ENCODE data around the gene SMC1A. TPM values are rescaled to one million over a fixed set of nuclear protein-coding genes. Genes with fewer than 3 reads are reported as not detected.
A peak's percentile ranks its signal among the peaks of the same experiment; 100 is the strongest.

SMC1A gene
- total RNA-seq, 1 experiment from 2014 or later, result 100 TPM

GRCh38 chrX:53332204-53332603, 90.2 kb downstream of the SMC1A start:
- H2BK20ac ChIP-seq (ENCODE audit: low read depth, low read length, poor library complexity, severe bottlenecking), result no peak overlapping the region
- H3K9ac ChIP-seq (ENCODE audit: extremely low read depth, insufficient read length, low read length), result no peak overlapping the region
- H3K23ac ChIP-seq (ENCODE audit: insufficient read length, low read depth, low read length), result no peak overlapping the region
- Mint-ChIP-seq H3K27me3 (ENCODE audit: low read depth) (peaks cover 6% of the 10 kb centered on the region), H3K9me3 (peaks cover 72 to 76% of the 10 kb centered on the region in 2 experiments), H3K4me1 (peaks cover 0 to 15% of the 10 kb centered on the region in 2 experiments; a peak in 3 of 4 replicates), H3K4me3 (no peak overlapping the region), H3K27ac (no peak overlapping the region), H3K36me3 (ENCODE audit: insufficient read depth in 1 of 3, low read depth in 3 of 3) (peaks cover 0 to 2% (median 0%) of the 10 kb centered on the region in 3 experiments; a peak in 2 of 7 replicates)
- no peak overlapping the region for H3K27ac ChIP-seq (ENCODE audit: insufficient read length, low read depth, low read length)
- H4K91ac ChIP-seq (ENCODE audit: insufficient read length, low read depth, low read length), result no peak overlapping the region
- no peaks in the 10 kb centered on the region for H3K4me1 ChIP-seq (ENCODE audit: insufficient read depth, low read length)
- no CpG with 5 or more reads among the region's 5 CpGs for WGBS (ENCODE audit: extremely low coverage, insufficient read length, low lambda C conversion rate)
- no peak overlapping the region for H2BK12ac ChIP-seq (ENCODE audit: insufficient read length, low read depth, low read length)
- H2AFZ ChIP-seq (ENCODE audit: low read length), result no peak overlapping the region
- H3K4ac ChIP-seq (ENCODE audit: low read depth, low read length), result no peak overlapping the region
- no peaks in the 10 kb centered on the region for H3K27me3 ChIP-seq (ENCODE audit: insufficient read depth, low read length)
- no peaks in the 10 kb centered on the region for H3K79me1 ChIP-seq (ENCODE audit: insufficient read depth, low read depth, low read length, poor library complexity, severe bottlenecking)
- H4K20me1 ChIP-seq (ENCODE audit: control insufficient read depth, insufficient read depth, insufficient read length), result no peaks in the 10 kb centered on the region
- no peak overlapping the region for H3K4me2 ChIP-seq (ENCODE audit: insufficient read depth, insufficient read length, low read length)
- H4K8ac ChIP-seq (replicated peaks; ENCODE audit: insufficient read length, low read depth, low read length), result no peak overlapping the region
- H2AK5ac ChIP-seq (ENCODE audit: insufficient read length, low read length), result no peak overlapping the region
- 0 out of 2 replicates have a peak overlapping the region, but pooled peaks have one; percentile 12 for H2BK15ac ChIP-seq (ENCODE audit: low read depth, low read length)
- no peak for TF ChIP-seq CTCF (conservative IDR thresholded peaks at IDR 0.05)
- no peak overlapping the region for H3T11ph ChIP-seq (ENCODE audit: low read length)
- no peak overlapping the region for H3K14ac ChIP-seq (ENCODE audit: insufficient read depth, low read length)
- no peaks in the 10 kb centered on the region for H3K79me2 ChIP-seq (ENCODE audit: insufficient read depth, low read length)
- H3K23me2 ChIP-seq (ENCODE audit: insufficient read length, low read depth, low read length, poor library complexity, severe bottlenecking), result no peaks in the 10 kb centered on the region
- no peak overlapping the region for H2BK5ac ChIP-seq (ENCODE audit: insufficient read length, low read length)
- H3K56ac ChIP-seq (ENCODE audit: insufficient read length, low read depth, low read length), result no peak overlapping the region
- peaks cover 25% of the 10 kb centered on the region for H3K9me3 ChIP-seq (ENCODE audit: control insufficient read depth, low read depth, low read length)
- no peak for DNase-seq
- no peak overlapping the region for H3K18ac ChIP-seq (ENCODE audit: insufficient read length, low read depth, low read length)
- H2BK120ac ChIP-seq (ENCODE audit: low read depth, low read length, poor library complexity, severe bottlenecking), result no peak overlapping the region
- H4K5ac ChIP-seq (ENCODE audit: insufficient read length, low read depth, low read length), result no peak overlapping the region
